Measurements from ENCODE around the gene PLPP6. TPM values are rescaled to one million over a fixed set of nuclear protein-coding genes. Genes with fewer than 3 reads are reported as not detected.

PLPP6 gene
- total and polyA plus RNA-seq, 2 donors (not counting 3 experiments of a cell fraction or from before 2014, with no cell fraction given): 6.3 to 6.4 TPM

GRCh38 chr9:4662989-4663792 is 1.1 kb downstream of the PLPP6 start:
- intact Hi-C loops (cut with micrococcal nuclease): loop anchor here (1.0 to 2.0 kb wide), 5 partner anchors 16 to 326 kb away; partner anchors contain the start of gene CDC37L1
- no peak for FAIRE-seq
- Histone ChIP-seq H3K4me3 (replicated peaks in 1 of 3; ENCODE audit: insufficient read depth in 1 of 3, low read depth in 1 of 3, low read length in 3 of 3) (peak overlapping the region in 2 of 3 experiments; percentile 71 to 81), H2AFZ (ENCODE audit: low read depth, low read length) (no peak overlapping the region), H3K27ac (ENCODE audit: insufficient read depth, low read depth, low read length) (no peak overlapping the region), H3K4me2 (ENCODE audit: insufficient read depth, low read length) (peak overlapping the region; percentile 82), H3K9ac (replicated peaks; ENCODE audit: extremely low read depth, insufficient read depth, low read length) (no peak overlapping the region), H4K20me1 (replicated peaks; ENCODE audit: control insufficient read depth, extremely low read depth, insufficient read depth, low read length) (no peaks in the 10 kb centered on the region), H3K79me2 (ENCODE audit: control insufficient read depth, insufficient read depth, low read length) (no peaks in the 10 kb centered on the region), H3K27me3 (ENCODE audit: control insufficient read depth in 2 of 2, insufficient read depth in 2 of 2, low read length in 2 of 2) (peaks cover 0 to 4% of the 10 kb centered on the region in 2 experiments), H3K9me1 (replicated peaks; ENCODE audit: control insufficient read depth, extremely low read depth, insufficient read depth, low read length) (no peaks in the 10 kb centered on the region), H3K9me3 (replicated peaks; ENCODE audit: control insufficient read depth, insufficient read depth, low read length) (no peaks in the 10 kb centered on the region), H3K4me1 (ENCODE audit: control insufficient read depth, extremely low read depth, insufficient read depth, low read length) (peaks cover 32% of the 10 kb centered on the region), H3K36me3 (ENCODE audit: control insufficient read depth in 2 of 2, extremely low read depth in 1 of 2, insufficient read depth in 2 of 2, low read length in 2 of 2) (no peaks in the 10 kb centered on the region)
- TSS peak; percentile 33 for BruUV-seq (replicated peaks)
- POLR2A ChIA-PET: no interaction called here
- dilution Hi-C loops (cut with MboI; ENCODE audit: extremely low pct_ligation_motif_present, low sequenced_read_pairs): no loop called here
- no peak for DNase-seq (ENCODE audit: low read depth, low spot score)
- CTCF ChIA-PET: interaction anchor here (0.7 to 1.4 kb wide), 6 partner anchors 9 to 58 kb away, joined by 3 to 5 read pairs (median 3); partner anchors contain the start of gene CDC37L1
- TF ChIP-seq CTCF (IDR thresholded peaks at IDR 0.05; ENCODE audit: extremely low read depth in 1 of 2, insufficient read depth in 1 of 2, low read depth in 1 of 2, low read length in 2 of 2): no peak
- no peak for TF ChIP-seq MAX (IDR thresholded peaks at IDR 0.05; ENCODE audit: insufficient read depth, insufficient read length)
- no peak for TF ChIP-seq MYC (IDR thresholded peaks at IDR 0.05; ENCODE audit: low read depth, low read length)
- no peak for TF ChIP-seq JUN (IDR thresholded peaks at IDR 0.05; ENCODE audit: borderline replicate concordance, insufficient read depth, insufficient read length, low read depth)
- no peak for TF ChIP-seq EZH2 (IDR thresholded peaks at IDR 0.05; ENCODE audit: borderline replicate concordance, low read depth, low read length, severe bottlenecking)
- TF ChIP-seq GATA2 (IDR thresholded peaks at IDR 0.05; ENCODE audit: insufficient read depth, insufficient read length, low read depth, low read length): no peak
- no peak for TF ChIP-seq POLR2A (IDR thresholded peaks at IDR 0.05; ENCODE audit: low read depth, low read length)
- no peak for TF ChIP-seq FOS (IDR thresholded peaks at IDR 0.05; ENCODE audit: borderline replicate concordance, insufficient read depth, low read length)
- TF ChIP-seq POLR2AphosphoS5 (IDR thresholded peaks at IDR 0.05; ENCODE audit: insufficient read depth, low read depth, low read length): no peak
